Measurements from ENCODE around the gene GIMD1.
"Not testable (repeated sequence)": the region's sequence is repeated elsewhere in the genome, so short reads cannot be mapped to it uniquely, and the experiment has no call there.

GIMD1 gene

GRCh38 chr4:106347167-106347566, 21.4 kb downstream of the GIMD1 start:
- no peak for DNase-seq

GRCh38 chr4:106344647-106344970, 24.0 kb downstream of the GIMD1 start:
- no peak for DNase-seq

GRCh38 chr4:106343865-106344646, 24.5 kb downstream of the GIMD1 start:
- DNase-seq = no peak

- DNase-seq = no peak
Observed at GRCh38 chr4:106340774-106341173, 27.8 kb downstream of the GIMD1 start.

GRCh38 chr4:106339431-106339830, 29.1 kb downstream of the GIMD1 start:
- DNase-seq = no peak

GRCh38 chr4:106338671-106339070, 29.9 kb downstream of the GIMD1 start:
- DNase-seq = no peak

GRCh38 chr4:106337916-106338315, 30.7 kb downstream of the GIMD1 start:
- DNase-seq = no peak

GRCh38 chr4:106336618-106337017, 32.0 kb downstream of the GIMD1 start:
- no peak for DNase-seq

- DNase-seq = no peak
Observed at GRCh38 chr4:106334741-106335470, 33.7 kb downstream of the GIMD1 start.

- no peak for DNase-seq
Observed at GRCh38 chr4:106333186-106333585, 35.4 kb downstream of the GIMD1 start.

- DNase-seq = no peak
Observed at GRCh38 chr4:106329041-106329618, 39.4 kb downstream of the GIMD1 start.

- no peak for DNase-seq
Observed at GRCh38 chr4:106325800-106326199, 42.8 kb downstream of the GIMD1 start.

GRCh38 chr4:106323119-106323518, 45.5 kb downstream of the GIMD1 start:
- no peak for DNase-seq

- DNase-seq = not testable (repeated sequence)
Observed at GRCh38 chr4:106321814-106322213, 46.8 kb downstream of the GIMD1 start.

- not testable (repeated sequence) for DNase-seq
Observed at GRCh38 chr4:106321168-106321567, 47.4 kb downstream of the GIMD1 start.

GRCh38 chr4:106320235-106320634, 48.3 kb downstream of the GIMD1 start:
- no peak for DNase-seq

GRCh38 chr4:106318511-106318910, 50.1 kb downstream of the GIMD1 start:
- no peak for DNase-seq

- DNase-seq = no peak
Observed at GRCh38 chr4:106317815-106318214, 50.8 kb downstream of the GIMD1 start.

- DNase-seq = no peak
Observed at GRCh38 chr4:106316773-106317409, 51.7 kb downstream of the GIMD1 start.

- DNase-seq = peak; percentile 88
Observed at GRCh38 chr4:106315968-106316772, 52.4 kb downstream of the GIMD1 start, which contains the start of the genes AIMP1 and TBCK. AIMP1 (plus strand) TSS chr4:106316550; CDS start chr4:106325010, 8,460 bp downstream. TBCK (minus strand) TSS chr4:106316209; CDS start chr4:106308960, 7,249 bp downstream.

GRCh38 chr4:106315476-106315967, 53.1 kb downstream of the GIMD1 start:
- peak; percentile 58 for DNase-seq

GRCh38 chr4:106314960-106315359, 53.6 kb downstream of the GIMD1 start:
- no peak for DNase-seq
